ENCODE data around the gene TRAPPC3.

The TRAPPC3 gene

GRCh38 chr1:36150296-36151133 is 1.2 kb upstream of the TRAPPC3 start:
- Histone ChIP-seq H3K4me3 (ENCODE audit: extremely low read depth, insufficient read depth, low read length, poor library complexity, severe bottlenecking) (no peak overlapping the region), H3K36me3 (ENCODE audit: control insufficient read depth, insufficient read depth, low read length) (peaks cover 3% of the 10 kb centered on the region), H3K9me3 (ENCODE audit: control insufficient read depth, low read length) (no peaks in the 10 kb centered on the region), H3K4me1 (ENCODE audit: control insufficient read depth, insufficient read depth, low read length, poor library complexity, severe bottlenecking) (peaks cover 38% of the 10 kb centered on the region), H3K27ac (ENCODE audit: low read depth, low read length, severe bottlenecking) (peak overlapping the region; percentile 97)
- WGBS, 2 experiments (ENCODE audit: insufficient coverage in 2 of 2): 22 to 23% methylated on average over 6 to 9 of the region's 12 CpGs

- H3K27ac ChIP-seq (ENCODE audit: low read depth, low read length, severe bottlenecking): peak overlapping the region; percentile 97
These were observed 648 bp upstream of the TRAPPC3 start for GRCh38 chr1:36149973-36150295.

GRCh38 chr1:36148821-36149236 is 457 bp downstream of the TRAPPC3 start:
- peaks cover 8% of the 10 kb centered on the region for H3K36me3 ChIP-seq (ENCODE audit: control insufficient read depth, insufficient read depth, low read length)
- WGBS, 2 experiments (ENCODE audit: insufficient coverage in 2 of 2): 12% methylated on average over 15 to 16 of the region's 16 CpGs
- no peaks in the 10 kb centered on the region for H3K9me3 ChIP-seq (ENCODE audit: control insufficient read depth, low read length)
- H3K4me3 ChIP-seq (ENCODE audit: extremely low read depth, insufficient read depth, low read length, poor library complexity, severe bottlenecking): peak overlapping the region; percentile 66
- H3K27ac ChIP-seq (ENCODE audit: low read depth, low read length, severe bottlenecking): peak overlapping the region; percentile 93
- H3K4me1 ChIP-seq (ENCODE audit: control insufficient read depth, insufficient read depth, low read length, poor library complexity, severe bottlenecking): peaks cover 26% of the 10 kb centered on the region

More at GRCh38 chr1:36149973-36150295, 648 bp upstream of the TRAPPC3 start:
- H3K36me3 ChIP-seq (ENCODE audit: control insufficient read depth, insufficient read depth, low read length): peaks cover 8% of the 10 kb centered on the region
- no peak overlapping the region for H3K4me3 ChIP-seq (ENCODE audit: extremely low read depth, insufficient read depth, low read length, poor library complexity, severe bottlenecking)
- H3K9me3 ChIP-seq (ENCODE audit: control insufficient read depth, low read length): no peaks in the 10 kb centered on the region
- 61 to 62% methylated on average over 5 to 6 of the region's 6 CpGs for WGBS, 2 experiments (ENCODE audit: insufficient coverage in 2 of 2)
- peaks cover 33% of the 10 kb centered on the region for H3K4me1 ChIP-seq (ENCODE audit: control insufficient read depth, insufficient read depth, low read length, poor library complexity, severe bottlenecking)

GRCh38 chr1:36144413-36144812 is 4.9 kb downstream of the TRAPPC3 start:
- H3K36me3 ChIP-seq (ENCODE audit: control insufficient read depth, insufficient read depth, low read length): peaks cover 28% of the 10 kb centered on the region
- H3K9me3 ChIP-seq (ENCODE audit: control insufficient read depth, low read length): no peaks in the 10 kb centered on the region
- WGBS, 2 experiments (ENCODE audit: insufficient coverage in 2 of 2): 100% methylated on average over 1 of the region's 2 CpGs
- H3K4me3 ChIP-seq (ENCODE audit: extremely low read depth, insufficient read depth, low read length, poor library complexity, severe bottlenecking): no peak overlapping the region
- no peaks in the 10 kb centered on the region for H3K4me1 ChIP-seq (ENCODE audit: control insufficient read depth, insufficient read depth, low read length, poor library complexity, severe bottlenecking)
- no peak overlapping the region for H3K27ac ChIP-seq (ENCODE audit: low read depth, low read length, severe bottlenecking)

GRCh38 chr1:36143424-36143823 is 5.9 kb downstream of the TRAPPC3 start:
- Histone ChIP-seq H3K9me3 (ENCODE audit: control insufficient read depth, low read length) (no peaks in the 10 kb centered on the region), H3K4me3 (ENCODE audit: extremely low read depth, insufficient read depth, low read length, poor library complexity, severe bottlenecking) (no peak overlapping the region), H3K4me1 (ENCODE audit: control insufficient read depth, insufficient read depth, low read length, poor library complexity, severe bottlenecking) (no peaks in the 10 kb centered on the region), H3K27ac (ENCODE audit: low read depth, low read length, severe bottlenecking) (no peak overlapping the region), H3K36me3 (ENCODE audit: control insufficient read depth, insufficient read depth, low read length) (peaks cover 38% of the 10 kb centered on the region)
- 98% methylated on average over 4 of the region's 4 CpGs for WGBS, 2 experiments (ENCODE audit: insufficient coverage in 2 of 2)

GRCh38 chr1:36142121-36142520 is 7.2 kb downstream of the TRAPPC3 start:
- Histone ChIP-seq H3K27ac (ENCODE audit: low read depth, low read length, severe bottlenecking) (no peak overlapping the region), H3K9me3 (ENCODE audit: control insufficient read depth, low read length) (no peaks in the 10 kb centered on the region), H3K4me1 (ENCODE audit: control insufficient read depth, insufficient read depth, low read length, poor library complexity, severe bottlenecking) (no peaks in the 10 kb centered on the region), H3K36me3 (ENCODE audit: control insufficient read depth, insufficient read depth, low read length) (peaks cover 46% of the 10 kb centered on the region), H3K4me3 (ENCODE audit: extremely low read depth, insufficient read depth, low read length, poor library complexity, severe bottlenecking) (no peak overlapping the region)
- 88% methylated on average over 1 of the region's 1 CpG; no CpG with 5 or more reads in 1 of the 2 experiments for WGBS, 2 experiments (ENCODE audit: insufficient coverage in 2 of 2)

GRCh38 chr1:36139521-36139920 is 9.8 kb downstream of the TRAPPC3 start:
- Histone ChIP-seq H3K27ac (ENCODE audit: low read depth, low read length, severe bottlenecking) (no peak overlapping the region), H3K4me1 (ENCODE audit: control insufficient read depth, insufficient read depth, low read length, poor library complexity, severe bottlenecking) (peaks cover 19% of the 10 kb centered on the region), H3K4me3 (ENCODE audit: extremely low read depth, insufficient read depth, low read length, poor library complexity, severe bottlenecking) (no peak overlapping the region), H3K9me3 (ENCODE audit: control insufficient read depth, low read length) (no peaks in the 10 kb centered on the region), H3K36me3 (ENCODE audit: control insufficient read depth, insufficient read depth, low read length) (peaks cover 55% of the 10 kb centered on the region)
- 98 to 100% methylated on average over 3 to 4 of the region's 5 CpGs for WGBS, 2 experiments (ENCODE audit: insufficient coverage in 2 of 2)

- WGBS, 2 experiments (ENCODE audit: insufficient coverage in 2 of 2): 91 to 100% methylated on average over 2 of the region's 3 CpGs
- Histone ChIP-seq H3K4me1 (ENCODE audit: control insufficient read depth, insufficient read depth, low read length, poor library complexity, severe bottlenecking) (peaks cover 30% of the 10 kb centered on the region), H3K9me3 (ENCODE audit: control insufficient read depth, low read length) (no peaks in the 10 kb centered on the region), H3K27ac (ENCODE audit: low read depth, low read length, severe bottlenecking) (no peak overlapping the region), H3K36me3 (ENCODE audit: control insufficient read depth, insufficient read depth, low read length) (peaks cover 45% of the 10 kb centered on the region), H3K4me3 (ENCODE audit: extremely low read depth, insufficient read depth, low read length, poor library complexity, severe bottlenecking) (no peak overlapping the region)
These were observed 11.5 kb downstream of the TRAPPC3 start for GRCh38 chr1:36137776-36138175.

- Histone ChIP-seq H3K36me3 (ENCODE audit: control insufficient read depth, insufficient read depth, low read length) (peaks cover 41% of the 10 kb centered on the region), H3K4me3 (ENCODE audit: extremely low read depth, insufficient read depth, low read length, poor library complexity, severe bottlenecking) (no peak overlapping the region), H3K27ac (ENCODE audit: low read depth, low read length, severe bottlenecking) (no peak overlapping the region), H3K9me3 (ENCODE audit: control insufficient read depth, low read length) (no peaks in the 10 kb centered on the region), H3K4me1 (ENCODE audit: control insufficient read depth, insufficient read depth, low read length, poor library complexity, severe bottlenecking) (peaks cover 30% of the 10 kb centered on the region)
- 80 to 100% methylated on average over 4 to 5 of the region's 5 CpGs for WGBS, 2 experiments (ENCODE audit: insufficient coverage in 2 of 2)
These were observed 12.1 kb downstream of the TRAPPC3 start for GRCh38 chr1:36137226-36137625.

GRCh38 chr1:36136535-36136934 is 12.8 kb downstream of the TRAPPC3 start:
- Histone ChIP-seq H3K4me1 (ENCODE audit: control insufficient read depth, insufficient read depth, low read length, poor library complexity, severe bottlenecking) (peaks cover 30% of the 10 kb centered on the region), H3K27ac (ENCODE audit: low read depth, low read length, severe bottlenecking) (no peak overlapping the region), H3K9me3 (ENCODE audit: control insufficient read depth, low read length) (no peaks in the 10 kb centered on the region), H3K36me3 (ENCODE audit: control insufficient read depth, insufficient read depth, low read length) (peaks cover 41% of the 10 kb centered on the region), H3K4me3 (ENCODE audit: extremely low read depth, insufficient read depth, low read length, poor library complexity, severe bottlenecking) (no peak overlapping the region)
- 100% methylated on average over 1 of the region's 1 CpG for WGBS, 2 experiments (ENCODE audit: insufficient coverage in 2 of 2)

GRCh38 chr1:36135796-36136195 is 13.5 kb downstream of the TRAPPC3 start:
- peaks cover 30% of the 10 kb centered on the region for H3K4me1 ChIP-seq (ENCODE audit: control insufficient read depth, insufficient read depth, low read length, poor library complexity, severe bottlenecking)
- H3K27ac ChIP-seq (ENCODE audit: low read depth, low read length, severe bottlenecking): no peak overlapping the region
- no peaks in the 10 kb centered on the region for H3K9me3 ChIP-seq (ENCODE audit: control insufficient read depth, low read length)
- H3K4me3 ChIP-seq (ENCODE audit: extremely low read depth, insufficient read depth, low read length, poor library complexity, severe bottlenecking): no peak overlapping the region
- peaks cover 41% of the 10 kb centered on the region for H3K36me3 ChIP-seq (ENCODE audit: control insufficient read depth, insufficient read depth, low read length)

All from mesodermal cell (in vitro differentiated cells).